ENCODE results near the gene FCSK.
"Not testable (repeated sequence)": the region's sequence is repeated elsewhere in the genome, so short reads cannot be mapped to it uniquely, and the experiment has no call there.

FCSK gene

GRCh38 chr16:70448075-70448474 lies 6.3 kb upstream of the FCSK start:
- H3K36me3 ChIP-seq, result no peaks in the 10 kb centered on the region
- H3K9me3 ChIP-seq, result no peaks in the 10 kb centered on the region
- peaks cover 23% of the 10 kb centered on the region for H3K27me3 ChIP-seq
- H3K4me1 ChIP-seq (ENCODE audit: control insufficient read depth in 1 of 2, insufficient read depth in 1 of 2, low read depth in 1 of 2, low read length in 1 of 2), result no peaks in the 10 kb centered on the region
- TF ChIP-seq CTCF (IDR thresholded peaks at IDR 0.05), result no peak
- no peak overlapping the region for H3K4me3 ChIP-seq (ENCODE audit: low read depth in 1 of 2, low read length in 1 of 2)
- H3K27ac ChIP-seq, result no peak overlapping the region

- H3K9me3 ChIP-seq; H3K36me3 ChIP-seq; H3K27ac ChIP-seq; H3K4me3 ChIP-seq (ENCODE audit: low read depth in 1 of 2, low read length in 1 of 2): not testable (repeated sequence)
- Histone ChIP-seq H3K27me3 (peaks cover 23% of the 10 kb centered on the region), H3K4me1 (ENCODE audit: control insufficient read depth in 1 of 2, insufficient read depth in 1 of 2, low read depth in 1 of 2, low read length in 1 of 2) (peaks cover 13% of the 10 kb centered on the region in 2 experiments)
Measured at GRCh38 chr16:70450142-70451003, 4.0 kb upstream of the FCSK start.

GRCh38 chr16:70451004-70451340 lies 3.4 kb upstream of the FCSK start:
- not testable (repeated sequence) for H3K4me3 ChIP-seq (ENCODE audit: low read depth in 1 of 2, low read length in 1 of 2); H3K36me3 ChIP-seq; H3K27ac ChIP-seq; H3K9me3 ChIP-seq
- Histone ChIP-seq H3K27me3 (peaks cover 23% of the 10 kb centered on the region), H3K4me1 (ENCODE audit: control insufficient read depth in 1 of 2, insufficient read depth in 1 of 2, low read depth in 1 of 2, low read length in 1 of 2) (peaks cover 13% of the 10 kb centered on the region in 2 experiments)

- Histone ChIP-seq H3K27me3 (peaks cover 23% of the 10 kb centered on the region), H3K4me1 (ENCODE audit: control insufficient read depth in 1 of 2, insufficient read depth in 1 of 2, low read depth in 1 of 2, low read length in 1 of 2) (peaks cover 13% of the 10 kb centered on the region in 2 experiments), H3K36me3 (no peaks in the 10 kb centered on the region), H3K4me3 (ENCODE audit: low read depth in 1 of 2, low read length in 1 of 2) (peak overlapping the region; percentile 91 to 95), H3K27ac (no peak overlapping the region), H3K9me3 (no peaks in the 10 kb centered on the region)
- no peak for TF ChIP-seq CTCF (IDR thresholded peaks at IDR 0.05)
Measured at GRCh38 chr16:70453117-70453891, 1.1 kb upstream of the FCSK start.

GRCh38 chr16:70453892-70454221 lies 538 bp upstream of the FCSK start:
- Histone ChIP-seq H3K27me3 (peaks cover 23% of the 10 kb centered on the region), H3K4me1 (ENCODE audit: control insufficient read depth in 1 of 2, insufficient read depth in 1 of 2, low read depth in 1 of 2, low read length in 1 of 2) (peaks cover 13% of the 10 kb centered on the region in 2 experiments), H3K9me3 (no peaks in the 10 kb centered on the region), H3K4me3 (ENCODE audit: low read depth in 1 of 2, low read length in 1 of 2) (peak overlapping the region; percentile 91 to 95), H3K27ac (no peak overlapping the region), H3K36me3 (no peaks in the 10 kb centered on the region)
- no peak for TF ChIP-seq CTCF (IDR thresholded peaks at IDR 0.05)

GRCh38 chr16:70455910-70456309 lies 1.5 kb downstream of the FCSK start:
- Histone ChIP-seq H3K4me1 (ENCODE audit: control insufficient read depth in 1 of 2, insufficient read depth in 1 of 2, low read depth in 1 of 2, low read length in 1 of 2) (peaks cover 13% of the 10 kb centered on the region in 2 experiments), H3K36me3 (no peaks in the 10 kb centered on the region), H3K9me3 (no peaks in the 10 kb centered on the region), H3K4me3 (ENCODE audit: low read depth in 1 of 2, low read length in 1 of 2) (no peak overlapping the region), H3K27me3 (peaks cover 9% of the 10 kb centered on the region), H3K27ac (no peak overlapping the region)
- TF ChIP-seq CTCF (IDR thresholded peaks at IDR 0.05), result no peak

Data from neutrophil (primary cell).